Stimulated activated CD4-positive, alpha-beta T cell treated with anti-CD3 and anti-CD28 coated beads, Interleukin-1b, Interleukin-23, amount 100 ng/mL, for 1 hour (primary cell): Measurements from ENCODE around the gene TSPAN6.

ENCODE experiments used
- DNase-seq, 2 donors: peaks; one replicate each; pipeline ENCODE4 v3.0.0-alpha.2; 2020; ENCODE audit warnings: low read depth in 2 of 2

TSPAN6 gene

GRCh38 chrX:100647739-100648138, 11.1 kb upstream of the TSPAN6 start:
- DNase-seq: no peak

GRCh38 chrX:100647095-100647494, 10.5 kb upstream of the TSPAN6 start:
- no peak for DNase-seq

GRCh38 chrX:100645106-100645505, 8.5 kb upstream of the TSPAN6 start:
- DNase-seq: no peak

DNA sequence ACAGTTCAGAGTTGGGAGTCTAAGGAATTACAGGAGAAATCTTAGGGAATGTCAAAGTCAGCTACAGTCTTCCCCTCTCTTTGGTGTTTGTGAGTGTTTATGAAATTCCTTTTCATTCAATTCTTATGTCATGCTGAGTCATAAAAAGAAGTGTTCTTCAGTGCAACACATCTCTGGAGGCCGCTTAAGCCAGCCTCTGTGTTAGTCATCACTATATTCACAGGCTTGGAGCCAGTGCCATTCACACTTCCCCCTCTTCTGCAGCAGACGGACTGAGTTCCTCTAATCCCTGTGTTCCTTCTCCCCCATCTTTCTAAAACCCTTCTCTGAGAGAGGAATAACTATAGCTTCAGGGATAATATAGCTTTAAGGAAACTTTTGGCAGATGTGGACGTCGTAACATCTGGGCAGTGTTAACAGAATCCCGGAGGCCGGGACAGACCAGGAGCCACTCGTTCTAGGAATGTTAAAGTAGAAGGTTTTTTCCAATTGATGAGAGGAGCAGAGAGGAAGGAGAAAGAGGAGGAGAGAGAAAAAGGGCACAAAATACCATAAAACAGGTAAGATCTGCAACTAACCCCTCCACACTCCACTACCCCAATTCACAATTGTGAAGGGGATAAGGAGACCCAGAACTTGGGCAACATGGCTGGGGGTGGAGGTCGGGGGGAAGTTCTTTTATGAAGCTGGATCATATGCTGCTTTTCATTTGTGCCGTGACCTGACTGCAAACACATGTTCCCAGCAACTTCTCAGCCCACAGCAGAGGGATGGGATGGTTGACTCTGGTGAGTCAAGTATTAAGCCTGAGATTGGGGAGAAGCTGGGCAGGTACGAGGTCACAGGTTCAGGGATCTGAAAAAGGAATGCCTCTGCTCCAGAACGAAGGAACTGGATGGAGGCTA, 7.6 kb upstream of the TSPAN6 start, which contains the start of gene SRPX2:
SRPX2 (plus strand) TSS at position 244 of the 905 bp plus-strand sequence. CDS start 2,124 bp downstream, outside the sequence.
- DNase-seq: no peak

GRCh38 chrX:100643212-100643611, 6.6 kb upstream of the TSPAN6 start:
- no peak for DNase-seq

DNA sequence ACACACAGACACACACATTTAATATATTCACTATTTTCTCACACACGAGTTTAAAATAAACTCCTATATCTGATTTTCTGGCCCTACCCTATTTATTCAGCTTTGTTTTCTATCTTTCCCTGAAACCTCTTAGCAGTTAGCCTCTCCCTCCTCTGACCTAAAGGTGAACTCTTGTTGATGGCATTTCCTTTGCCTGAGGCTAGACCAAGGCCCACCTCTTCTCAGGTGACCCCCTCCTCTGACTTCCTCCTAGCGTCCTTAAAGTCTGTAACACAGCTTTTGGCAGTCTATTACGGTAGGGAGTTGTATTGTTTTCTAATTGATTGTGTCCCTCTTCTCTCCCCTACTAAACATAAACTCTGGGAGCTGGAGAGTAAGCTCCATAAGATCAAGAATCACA, 5.7 kb upstream of the TSPAN6 start:
- DNase-seq: no peak

- no peak for DNase-seq
Observed at GRCh38 chrX:100635989-100636320, 651 bp downstream of the TSPAN6 start.

DNA sequence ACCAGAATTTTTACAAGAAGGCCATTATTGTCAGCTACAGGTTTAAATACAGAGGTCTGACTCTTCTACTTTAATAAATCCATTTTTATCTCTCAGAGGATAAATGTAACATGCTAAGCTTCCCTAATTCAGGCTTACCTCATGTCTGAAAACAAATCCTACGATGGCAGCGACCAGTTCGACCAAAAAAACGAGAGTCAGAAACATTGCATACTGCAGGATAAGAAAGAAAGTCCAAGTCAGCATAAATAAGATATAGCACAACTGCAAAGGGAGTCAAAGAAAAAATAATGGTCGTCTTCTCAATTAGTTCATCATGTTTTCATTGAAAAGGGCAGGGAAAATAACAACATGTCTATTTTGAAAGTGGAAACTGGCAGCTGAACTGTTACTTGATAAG, 1.6 kb downstream of the TSPAN6 start:
- DNase-seq: no peak

DNA sequence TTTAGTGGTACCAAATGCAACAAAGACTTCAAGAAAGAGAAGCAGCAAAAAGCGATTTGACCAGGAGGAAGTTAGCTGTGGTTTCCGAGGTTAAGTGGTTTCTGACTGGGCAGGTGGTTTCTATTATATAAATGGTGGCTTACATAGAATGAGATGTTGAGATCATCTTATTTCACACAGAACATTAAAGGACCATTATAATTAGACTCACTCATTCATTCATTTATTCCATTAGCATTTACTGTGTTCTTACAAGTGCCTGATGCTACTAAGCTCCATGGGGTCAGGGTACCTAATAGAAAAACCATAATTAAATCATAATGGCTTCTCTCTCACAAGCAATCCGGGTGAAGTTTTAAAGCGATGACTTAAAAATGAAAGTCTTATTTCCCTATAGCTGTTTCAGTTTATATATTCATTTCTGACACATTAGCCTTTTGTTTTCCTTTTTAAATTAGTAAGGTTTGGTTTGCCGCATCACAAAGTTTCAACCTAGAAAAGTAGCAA, 10.6 kb downstream of the TSPAN6 start:
- DNase-seq: no peak

DNA sequence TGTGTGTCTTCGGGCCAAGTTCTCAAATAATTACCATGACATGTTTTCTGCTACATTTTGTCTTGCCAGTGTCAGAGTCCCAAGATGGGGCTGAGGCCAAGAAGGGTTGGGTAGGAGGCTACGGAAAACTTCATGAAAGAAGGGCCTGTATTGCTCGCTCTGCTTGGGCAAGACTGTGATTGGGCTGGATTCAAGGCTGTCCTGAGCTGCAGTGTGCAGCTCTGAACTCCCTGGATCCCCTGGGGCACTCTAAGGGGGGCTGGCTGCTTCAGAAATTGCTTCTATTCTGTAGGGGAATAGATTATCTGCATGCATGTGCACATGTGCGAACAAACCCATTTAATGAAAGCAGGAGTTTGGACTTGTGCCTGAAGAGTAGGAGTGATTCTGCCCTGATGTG, 13.6 kb downstream of the TSPAN6 start:
- no peak for DNase-seq

DNA sequence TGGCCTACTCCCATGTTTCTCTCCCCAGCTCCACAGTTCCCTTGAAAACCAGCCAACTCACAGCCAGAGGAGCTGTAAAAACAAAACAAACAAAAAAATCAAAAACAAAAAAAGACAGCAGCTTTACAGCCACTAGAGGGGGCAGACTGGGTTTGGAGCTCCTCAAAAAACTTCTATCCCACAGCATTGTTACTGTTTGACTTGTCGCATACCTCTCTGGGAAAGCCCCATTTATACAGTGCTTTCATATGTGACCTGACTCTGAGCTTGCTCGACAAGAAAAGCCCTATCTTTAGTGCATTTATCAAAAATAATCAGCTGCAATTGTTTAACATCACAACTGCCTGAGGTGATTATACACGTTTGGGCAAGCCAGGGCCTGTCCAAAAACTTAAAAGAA, 21.6 kb downstream of the TSPAN6 start:
- no peak for DNase-seq

GRCh38 chrX:100611951-100612350, 24.7 kb downstream of the TSPAN6 start:
- DNase-seq: no peak

DNA sequence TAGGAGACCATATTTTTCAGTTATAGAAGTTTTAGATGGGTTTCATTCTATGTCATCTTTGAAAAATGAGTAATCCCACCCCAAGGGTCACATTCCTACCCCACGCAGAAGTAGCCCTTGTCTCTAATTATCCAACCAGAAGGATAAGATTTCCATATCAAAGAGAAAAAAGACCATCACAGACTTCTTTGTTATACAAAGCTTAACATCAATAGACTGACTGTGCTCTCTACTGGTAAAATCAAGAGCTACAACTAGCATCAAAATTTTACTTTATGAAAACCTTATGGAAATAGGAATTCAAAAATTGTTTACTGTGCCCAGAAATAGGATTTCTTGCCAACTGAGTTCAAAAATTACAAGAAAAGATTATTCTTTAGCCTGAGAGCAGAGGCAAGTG, 27.0 kb downstream of the TSPAN6 start:
- no peak for DNase-seq

- no peak for DNase-seq
Observed at GRCh38 chrX:100606753-100607152, 29.9 kb downstream of the TSPAN6 start.

GRCh38 chrX:100600758-100601157, 35.8 kb downstream of the TSPAN6 start:
- DNase-seq: no peak

- DNase-seq: no peak
Observed at GRCh38 chrX:100600340-100600739, 36.3 kb downstream of the TSPAN6 start.

DNA sequence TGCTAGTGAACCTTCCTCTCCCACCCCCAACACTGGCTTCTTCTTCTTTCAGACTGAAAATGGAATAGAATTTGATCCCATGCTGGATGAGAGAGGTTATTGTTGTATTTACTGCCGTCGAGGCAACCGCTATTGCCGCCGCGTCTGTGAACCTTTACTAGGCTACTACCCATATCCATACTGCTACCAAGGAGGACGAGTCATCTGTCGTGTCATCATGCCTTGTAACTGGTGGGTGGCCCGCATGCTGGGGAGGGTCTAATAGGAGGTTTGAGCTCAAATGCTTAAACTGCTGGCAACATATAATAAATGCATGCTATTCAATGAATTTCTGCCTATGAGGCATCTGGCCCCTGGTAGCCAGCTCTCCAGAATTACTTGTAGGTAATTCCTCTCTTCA, 37.1 kb downstream of the TSPAN6 start:
- DNase-seq: no peak

GRCh38 chrX:100596601-100597000, 40.0 kb downstream of the TSPAN6 start:
- no peak for DNase-seq

DNA sequence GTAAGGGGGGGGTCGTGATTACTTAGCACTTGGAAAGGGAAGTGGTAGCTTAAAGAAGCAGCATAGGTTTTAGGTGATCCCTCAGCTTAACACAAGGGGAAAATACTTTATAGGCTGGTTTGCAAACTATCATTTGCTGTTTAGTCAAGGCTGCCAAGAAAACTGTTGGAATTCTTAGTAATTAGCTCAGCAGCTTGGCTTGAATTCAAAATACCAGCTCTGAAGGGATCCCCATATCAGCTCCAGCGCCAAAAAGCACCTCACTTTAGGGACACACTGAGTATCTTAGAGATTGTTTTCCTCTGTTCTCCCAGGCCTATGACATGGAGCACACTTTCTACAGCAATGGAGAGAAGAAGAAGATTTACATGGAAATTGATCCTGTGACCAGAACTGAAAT, 43.0 kb downstream of the TSPAN6 start:
- no peak for DNase-seq

- DNase-seq: no peak
Observed at GRCh38 chrX:100593126-100593525, 43.5 kb downstream of the TSPAN6 start.

- DNase-seq: no peak
Observed at GRCh38 chrX:100591256-100592051, 45.2 kb downstream of the TSPAN6 start.

- DNase-seq: no peak
Observed at GRCh38 chrX:100587861-100588260, 48.7 kb downstream of the TSPAN6 start.

GRCh38 chrX:100586747-100587146, 49.9 kb downstream of the TSPAN6 start:
- DNase-seq: no peak
